HG03159 (cell line): Measurements from ENCODE around the gene ABLIM3.

Experiments used
- ATAC-seq: cut with Tn5 transposase; IDR thresholded peaks from one replicate; pipeline ENCODE4 v1.9.1; 2021; ENCODE audit warnings: mild to moderate bottlenecking, moderate library complexity; ENCODE audit not compliant: unreplicated experiment

Gene ABLIM3

DNA sequence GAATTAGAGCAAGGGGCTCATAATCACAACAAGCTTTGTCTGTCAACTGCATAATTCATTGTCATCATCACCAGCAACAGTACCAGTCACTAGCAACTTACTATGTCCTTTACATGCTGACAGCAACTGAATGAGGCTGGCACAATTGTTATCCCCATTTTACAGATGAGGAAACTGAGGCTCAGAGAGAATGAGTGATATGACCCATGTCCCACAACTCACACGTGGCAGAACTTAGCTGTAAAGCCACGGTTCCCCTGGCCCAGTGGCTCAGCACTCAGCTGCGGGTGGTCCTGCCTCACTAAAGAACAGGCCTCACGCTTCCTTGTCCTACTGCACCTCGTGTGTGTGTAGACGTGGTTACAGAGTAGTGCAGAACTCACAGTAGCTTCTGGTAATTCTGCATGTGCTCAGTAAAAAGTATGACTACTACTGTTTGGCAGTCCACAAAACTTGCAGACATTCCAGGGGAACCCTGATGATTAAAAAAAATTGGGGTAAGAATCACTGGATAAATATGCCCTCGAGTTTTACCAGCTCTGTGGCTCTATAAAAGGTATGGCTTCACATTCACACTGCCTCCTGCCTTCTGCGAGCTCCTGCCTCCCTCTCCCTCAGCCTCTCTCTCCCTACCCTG, 160.6 kb downstream of the ABLIM3 start:
- no peak for ATAC-seq

DNA sequence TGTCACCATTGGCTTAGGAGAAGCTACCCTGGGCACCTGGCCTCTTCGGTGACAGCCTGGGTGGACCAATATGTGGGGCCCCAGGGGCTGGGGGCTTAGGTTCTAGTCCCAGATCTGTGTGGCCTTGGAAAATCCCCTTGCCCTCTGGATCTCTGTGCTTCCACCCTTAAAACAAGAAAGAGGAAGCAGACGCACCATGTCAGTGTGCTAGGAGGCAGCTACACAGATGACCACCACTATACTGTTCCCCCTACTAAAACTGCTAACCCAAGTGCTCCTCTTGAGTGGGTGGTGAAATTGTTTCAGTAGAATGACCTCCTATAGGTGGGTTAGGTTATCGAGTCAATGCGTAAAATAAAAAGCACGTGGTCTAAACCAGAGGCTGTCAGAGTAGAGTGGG, 161.3 kb downstream of the ABLIM3 start:
- ATAC-seq = no peak

DNA sequence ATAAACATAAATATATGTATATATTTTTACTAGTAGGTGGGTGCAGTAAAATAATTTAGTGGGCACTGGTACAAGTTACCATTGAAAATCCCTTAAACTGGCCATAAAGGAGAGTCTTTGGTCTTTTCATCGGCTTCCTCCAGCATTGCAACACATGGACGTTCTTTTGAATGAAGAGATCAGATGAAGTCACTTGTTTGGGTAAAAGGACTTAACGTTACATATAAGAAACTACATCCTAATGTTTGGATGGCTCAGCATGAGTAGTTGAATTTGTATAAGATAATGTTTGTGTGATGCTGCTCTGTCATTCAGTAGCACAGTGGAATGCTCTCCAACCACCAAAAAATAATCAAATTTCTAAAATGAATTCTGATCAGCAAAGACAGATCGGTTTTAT, 161.9 kb downstream of the ABLIM3 start:
- ATAC-seq = no peak

DNA sequence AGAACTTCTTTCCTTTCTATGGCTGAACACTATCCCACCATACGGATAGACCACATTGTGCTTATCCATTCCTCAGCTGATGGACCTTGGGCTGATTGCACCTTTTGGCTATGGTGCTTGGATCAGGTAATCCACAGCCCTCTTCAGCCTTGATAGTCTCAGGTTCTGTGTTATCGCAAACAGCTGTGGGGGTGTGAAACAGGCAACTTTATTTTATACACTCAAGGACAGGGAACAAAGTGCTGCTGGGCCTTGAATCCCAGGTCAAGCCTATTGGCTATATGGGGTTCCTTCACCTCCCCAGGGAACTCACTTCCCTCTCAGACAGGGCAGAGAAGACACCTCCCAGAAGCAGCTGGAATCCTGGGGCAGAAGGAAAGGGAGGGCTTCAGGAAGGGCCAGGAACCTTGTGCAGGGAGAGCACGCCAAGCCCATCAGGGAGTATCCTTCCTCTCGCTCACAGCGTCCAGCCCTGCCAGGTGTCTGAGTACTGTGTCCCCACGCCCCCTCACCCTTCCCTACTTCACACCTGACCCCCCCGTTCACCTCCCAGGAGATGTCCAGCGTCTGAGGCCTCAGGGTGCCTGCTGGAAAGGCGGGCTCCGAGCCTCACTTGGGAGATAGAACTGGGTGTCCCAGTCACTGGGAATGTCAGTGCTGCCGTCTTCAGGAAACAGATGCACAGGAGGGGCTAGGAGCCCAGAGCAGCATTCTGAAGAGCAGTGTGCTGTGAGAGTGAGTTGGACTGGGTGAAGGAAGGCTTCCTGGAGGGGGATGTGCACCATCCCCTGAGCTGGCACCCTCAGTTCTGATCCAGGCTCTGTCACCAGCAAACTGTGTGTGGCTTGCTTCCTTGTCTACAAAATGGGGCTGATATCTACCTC, 163.1 kb downstream of the ABLIM3 start:
- no peak for ATAC-seq

DNA sequence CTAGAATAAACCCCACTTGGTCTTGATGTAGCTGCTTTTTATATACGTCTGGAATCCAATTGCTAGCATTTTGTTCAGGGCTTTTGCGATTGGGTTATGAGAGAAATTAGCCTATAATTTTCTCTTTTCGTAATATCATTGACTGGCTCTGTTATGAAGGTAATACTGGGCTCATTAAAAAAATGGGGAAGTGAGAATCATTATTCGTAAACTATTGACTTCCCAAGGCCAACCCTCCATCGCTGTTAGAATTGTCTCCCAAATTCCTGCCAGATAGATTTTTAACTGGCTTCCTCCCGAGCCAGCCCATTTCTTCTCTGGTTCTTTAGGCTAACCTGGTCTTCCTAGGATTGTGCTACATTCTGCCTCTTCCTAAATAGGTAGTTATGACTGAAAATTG, 168.1 kb downstream of the ABLIM3 start:
- ATAC-seq = no peak
